AG04449 (cell line): ENCODE data around the gene MET.

Experiments used
- CTCF ChIA-PET: fragments of 350-600 bp; formaldehyde crosslinking; extraction: SDS; loops from one replicate; lab custom pipeline; 2021; ENCODE audit warnings: antibody characterized with exemption; lab: Yijun Ruan, JAX
- POLR2A ChIA-PET: fragments of 400-600, 350-600 bp; formaldehyde crosslinking; extraction: SDS; loops from one replicate; lab custom pipeline; 2020; ENCODE audit warnings: antibody characterized with exemption, inconsistent platforms; lab: Yijun Ruan, JAX
- DNase-seq: peaks from one replicate; pipeline ENCODE4 v3.0.0-alpha.2; 2010; ENCODE audit warnings: low read depth, low spot score
- H3K4me3 ChIP-seq: 2 replicates; pipeline ENCODE4 v1.5.1; 2011; ENCODE audit warnings: low read depth, mild to moderate bottlenecking, control low read depth, low read length
- CTCF ChIP-seq: IDR thresholded peaks from one replicate; pipeline ENCODE4 v1.5.1; 2011; ENCODE audit warnings: mild to moderate bottlenecking, moderate library complexity, low read length, control low read depth, inconsistent platforms; ENCODE audit not compliant: insufficient read depth; ENCODE audit errors: missing control alignments

MET gene

GRCh38 chr7:116709336-116709735 is 37.3 kb downstream of the MET start:
- no peak for TF ChIP-seq CTCF
- POLR2A ChIA-PET = no interaction called here

GRCh38 chr7:116710764-116711452 is 38.9 kb downstream of the MET start:
- no peak for TF ChIP-seq CTCF
- no peak for DNase-seq
- CTCF ChIA-PET = interaction anchor here (1.4 kb wide), 1 partner anchor 12 kb away, joined by 4 read pairs; no protein-coding TSS in a partner anchor
- no peak overlapping the region for H3K4me3 ChIP-seq
- POLR2A ChIA-PET = no interaction called here

More at GRCh38 chr7:116709336-116709735, 37.3 kb downstream of the MET start:
- no peak overlapping the region for H3K4me3 ChIP-seq
- no peak for DNase-seq
- CTCF ChIA-PET = no interaction called here

- CTCF ChIA-PET = interaction anchor here (1.4 kb wide), 1 partner anchor 13 kb away, joined by 4 read pairs; no protein-coding TSS in a partner anchor
- no peak for TF ChIP-seq CTCF
- POLR2A ChIA-PET = no interaction called here
- DNase-seq = no peak
- no peak overlapping the region for H3K4me3 ChIP-seq
These were observed 39.8 kb downstream of the MET start for GRCh38 chr7:116711790-116712189.

- H3K4me3 ChIP-seq = no peak overlapping the region
- CTCF ChIA-PET = interaction anchor here (1.9 kb wide), 1 partner anchor 13 kb away, joined by 4 read pairs; no protein-coding TSS in a partner anchor
- no peak for DNase-seq
- POLR2A ChIA-PET = no interaction called here
- no peak for TF ChIP-seq CTCF
These were observed 41.5 kb downstream of the MET start for GRCh38 chr7:116713500-116713899.

GRCh38 chr7:116713918-116714317 is 41.9 kb downstream of the MET start:
- no peak for TF ChIP-seq CTCF
- no peak for DNase-seq
- no peak overlapping the region for H3K4me3 ChIP-seq
- ChIA-PET CTCF (interaction anchor here (1.9 kb wide), 1 partner anchor 12 kb away, joined by 4 read pairs; no protein-coding TSS in a partner anchor), POLR2A (no interaction called here)

GRCh38 chr7:116715077-116715476 is 43.1 kb downstream of the MET start:
- no peak overlapping the region for H3K4me3 ChIP-seq
- POLR2A ChIA-PET = no interaction called here
- CTCF ChIA-PET = interaction anchor here (0.8 to 1.9 kb wide), 2 partner anchors 11 to 13 kb away, joined by 3 to 4 read pairs; no protein-coding TSS in a partner anchor
- DNase-seq = no peak
- peak; percentile 24 for TF ChIP-seq CTCF
